GM19099 (cell line): ENCODE data around the gene ABCG4.

Experiments used
- POLR2A ChIP-seq: IDR thresholded peaks from 3 replicates; pipeline ENCODE4 v1.6.1; 2011; ENCODE audit warnings: low read depth; ENCODE audit not compliant: insufficient read length; ENCODE audit errors: extremely low read depth

The ABCG4 gene

GRCh38 chr11:119205080-119205479 is 56.2 kb downstream of the ABCG4 start:
- TF ChIP-seq POLR2A: no peak

- peak; percentile 65 for TF ChIP-seq POLR2A
Observed at GRCh38 chr11:119205574-119206510, 57.0 kb downstream of the ABCG4 start, which contains the start of gene CBL. TSS of gene CBL (plus strand) at chr11:119206339. CDS start at chr11:119206418, 79 bp downstream.

GRCh38 chr11:119206511-119207414 is 57.9 kb downstream of the ABCG4 start:
- no peak for TF ChIP-seq POLR2A

- no peak for TF ChIP-seq POLR2A
Observed at GRCh38 chr11:119207415-119207960, 58.6 kb downstream of the ABCG4 start.

- TF ChIP-seq POLR2A: no peak
Observed at GRCh38 chr11:119209186-119209585, 60.3 kb downstream of the ABCG4 start.

GRCh38 chr11:119210050-119210449 is 61.2 kb downstream of the ABCG4 start:
- TF ChIP-seq POLR2A: no peak
